ENCODE data around the gene PRELID1. TPM values are rescaled to one million over a fixed set of nuclear protein-coding genes. Genes with fewer than 3 reads are reported as not detected.

Gene PRELID1
- total and polyA plus RNA-seq, 10 of the 15 experiments (the other 5 are each of a cell fraction or from before 2014, with no cell fraction given) = 30.9 to 584 (median 254) TPM

DNA sequence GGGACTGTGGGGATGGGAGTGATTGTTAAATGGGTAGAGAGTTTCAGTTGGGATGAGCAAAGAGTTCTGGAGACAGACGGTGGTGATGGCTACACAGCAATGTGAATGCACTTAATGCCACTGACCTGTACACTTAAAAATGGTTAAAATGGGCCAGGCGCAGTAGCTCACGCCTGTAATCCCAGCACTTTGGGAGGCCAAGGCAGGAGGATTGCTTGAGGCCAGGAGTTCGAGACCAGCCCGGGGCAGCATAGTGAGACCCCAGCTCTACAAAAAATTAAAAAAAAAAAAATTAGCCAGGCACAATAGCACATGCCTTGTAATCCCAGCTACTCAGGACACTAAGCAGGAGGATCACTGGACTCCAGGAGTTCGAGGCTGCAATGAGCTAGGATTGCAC lies 40.2 kb downstream of the PRELID1 start (continued):
- TF ChIP-seq, protein P1, sequence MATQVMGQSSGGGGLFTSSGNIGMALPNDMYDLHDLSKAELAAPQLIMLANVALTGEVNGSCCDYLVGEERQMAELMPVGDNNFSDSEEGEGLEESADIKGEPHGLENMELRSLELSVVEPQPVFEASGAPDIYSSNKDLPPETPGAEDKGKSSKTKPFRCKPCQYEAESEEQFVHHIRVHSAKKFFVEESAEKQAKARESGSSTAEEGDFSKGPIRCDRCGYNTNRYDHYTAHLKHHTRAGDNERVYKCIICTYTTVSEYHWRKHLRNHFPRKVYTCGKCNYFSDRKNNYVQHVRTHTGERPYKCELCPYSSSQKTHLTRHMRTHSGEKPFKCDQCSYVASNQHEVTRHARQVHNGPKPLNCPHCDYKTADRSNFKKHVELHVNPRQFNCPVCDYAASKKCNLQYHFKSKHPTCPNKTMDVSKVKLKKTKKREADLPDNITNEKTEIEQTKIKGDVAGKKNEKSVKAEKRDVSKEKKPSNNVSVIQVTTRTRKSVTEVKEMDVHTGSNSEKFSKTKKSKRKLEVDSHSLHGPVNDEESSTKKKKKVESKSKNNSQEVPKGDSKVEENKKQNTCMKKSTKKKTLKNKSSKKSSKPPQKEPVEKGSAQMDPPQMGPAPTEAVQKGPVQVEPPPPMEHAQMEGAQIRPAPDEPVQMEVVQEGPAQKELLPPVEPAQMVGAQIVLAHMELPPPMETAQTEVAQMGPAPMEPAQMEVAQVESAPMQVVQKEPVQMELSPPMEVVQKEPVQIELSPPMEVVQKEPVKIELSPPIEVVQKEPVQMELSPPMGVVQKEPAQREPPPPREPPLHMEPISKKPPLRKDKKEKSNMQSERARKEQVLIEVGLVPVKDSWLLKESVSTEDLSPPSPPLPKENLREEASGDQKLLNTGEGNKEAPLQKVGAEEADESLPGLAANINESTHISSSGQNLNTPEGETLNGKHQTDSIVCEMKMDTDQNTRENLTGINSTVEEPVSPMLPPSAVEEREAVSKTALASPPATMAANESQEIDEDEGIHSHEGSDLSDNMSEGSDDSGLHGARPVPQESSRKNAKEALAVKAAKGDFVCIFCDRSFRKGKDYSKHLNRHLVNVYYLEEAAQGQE (IDR thresholded peaks at IDR 0.05; ENCODE audit: low read depth, low read length) = no peak

DNA sequence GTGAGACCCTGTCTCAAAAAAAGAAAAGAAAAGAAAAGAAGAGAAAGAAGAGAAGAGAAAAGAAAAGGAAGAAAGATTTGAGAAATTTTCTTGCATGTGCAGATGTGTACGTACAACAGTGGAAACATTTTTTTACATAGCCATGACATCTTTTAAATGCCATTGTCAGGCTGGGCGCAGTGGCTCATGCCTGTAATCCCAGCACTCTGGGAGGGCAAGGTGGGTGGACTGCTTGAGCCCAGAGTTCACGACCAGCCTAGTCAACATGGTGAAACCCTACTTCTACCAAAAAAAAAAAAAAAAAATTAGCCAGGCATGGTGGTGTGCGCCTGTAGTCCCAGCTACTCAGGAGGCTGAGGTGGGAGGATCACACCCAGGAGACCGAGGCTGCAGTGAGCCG lies 41.3 kb downstream of the PRELID1 start:
- Histone ChIP-seq H3K9me3 (replicated peaks; ENCODE audit: control insufficient read depth, insufficient read depth, low read length) (no peaks in the 10 kb centered on the region; the same call in 1 of the 3 replicates), H3K9ac (ENCODE audit: control insufficient read depth, insufficient read depth, low read length) (no peak overlapping the region), H4K20me1 (ENCODE audit: control insufficient read depth, insufficient read depth) (0 out of 2 replicates have a peak, but pooled peaks cover 3% of the 10 kb centered on the region), H3K79me2 (ENCODE audit: control insufficient read depth, insufficient read depth, low read length) (peaks cover 52% of the 10 kb centered on the region), H3K27me3 (replicated peaks in 1 of 2; ENCODE audit: control insufficient read depth in 2 of 2, insufficient read depth in 2 of 2, low read length in 1 of 2) (no peaks in the 10 kb centered on the region), H3K36me3 (ENCODE audit: control insufficient read depth in 2 of 2, insufficient read depth in 2 of 2, low read length in 1 of 2) (peaks cover 0 to 17% of the 10 kb centered on the region in 2 experiments; a peak in 2 of 4 replicates), H3K4me3 (no peak overlapping the region), H3K27ac (ENCODE audit: control insufficient read depth, insufficient read depth) (no peak overlapping the region), H2AFZ (ENCODE audit: control insufficient read depth, low read depth, low read length) (no peak overlapping the region), H3K4me1 (ENCODE audit: control insufficient read depth, insufficient read depth, low read length) (peaks cover 6% of the 10 kb centered on the region), H3K4me2 (ENCODE audit: control insufficient read depth, insufficient read depth) (no peak overlapping the region)
- intact Hi-C loops (cut with micrococcal nuclease; ENCODE audit: unreplicated experiment) = no loop called here
- CTCF ChIA-PET = interaction anchor here (2.1 to 2.9 kb wide), 2 partner anchors 35 to 44 kb away, joined by 4 to 13 read pairs; no protein-coding TSS in a partner anchor
- no TSS peak for BruUV-seq (replicated peaks)
- POLR2A ChIA-PET = interaction anchor here (0.7 kb wide), 1 partner anchor 166 kb away, joined by 3 read pairs; no protein-coding TSS in a partner anchor
- no peak for DNase-seq (ENCODE audit: low read depth, low spot score)
- FAIRE-seq = no peak
- 97% methylated on average over 5 of the region's 6 CpGs for WGBS (ENCODE audit: insufficient coverage, insufficient replicate concordance, low lambda C conversion rate, missing lambda C conversion rate)
- TF ChIP-seq RAD21 (IDR thresholded peaks at IDR 0.05; ENCODE audit: insufficient read depth, low read depth, low read length) (no peak), ATF2 (IDR thresholded peaks at IDR 0.05; ENCODE audit: low read length) (no peak), CREB1 (IDR thresholded peaks at IDR 0.05; ENCODE audit: low read depth) (no peak), NFXL1 (IDR thresholded peaks at IDR 0.05; ENCODE audit: borderline replicate concordance) (no peak), POLR2A (IDR thresholded peaks at IDR 0.05; ENCODE audit: low read depth, low read length) (no peak)
- TF ChIP-seq, protein P2, sequence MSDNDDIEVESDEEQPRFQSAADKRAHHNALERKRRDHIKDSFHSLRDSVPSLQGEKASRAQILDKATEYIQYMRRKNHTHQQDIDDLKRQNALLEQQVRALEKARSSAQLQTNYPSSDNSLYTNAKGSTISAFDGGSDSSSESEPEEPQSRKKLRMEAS (IDR thresholded peaks at IDR 0.05; ENCODE audit: low read depth, low read length) = no peak
- ATAC-seq = no peak
- SMC1A ChIA-PET (ENCODE audit: uncharacterized antibody, unreplicated experiment) = no interaction called here
- in situ Hi-C loops (cut with MboI) = no loop called here
- RAD21 ChIA-PET (ENCODE audit: unreplicated experiment) = interaction anchor here (0.7 kb wide), 1 partner anchor 38 kb away, joined by 3 read pairs; no protein-coding TSS in a partner anchor
